Fibroblast of the aortic adventitia (primary cell): Measurements from ENCODE around the gene ILKAP. TPM values are rescaled to one million over a fixed set of nuclear protein-coding genes. Genes with fewer than 3 reads are reported as not detected.

Experiments used
- DNase-seq: peaks from one replicate; pipeline ENCODE4 v3.0.0-alpha.2; 2010; ENCODE audit warnings: low read depth
- H3K4me3 ChIP-seq: 2 replicates; pipeline ENCODE4 v1.5.1; 2011; ENCODE audit warnings: low read depth, mild to moderate bottlenecking, control low read depth, low read length, moderate library complexity
- total RNA-seq: library from RNA; depleted of rRNA; stranded (reverse); fragments of >200 nt; gene quantifications from 2 replicates; pipeline ENCODE4 v1.2.3, GENCODE V29; 2012; ENCODE audit warnings: low replicate concordance
- TF ChIP-seq, protein P1 (sequence below): IDR thresholded peaks from 2 replicates; pipeline ENCODE4 v1.5.1; 2011; ENCODE audit warnings: mild to moderate bottlenecking, low read length, control low read depth, inconsistent platforms; ENCODE audit not compliant: insufficient read depth

ILKAP gene
- total RNA-seq, 1 donor = 19.0 TPM

DNA sequence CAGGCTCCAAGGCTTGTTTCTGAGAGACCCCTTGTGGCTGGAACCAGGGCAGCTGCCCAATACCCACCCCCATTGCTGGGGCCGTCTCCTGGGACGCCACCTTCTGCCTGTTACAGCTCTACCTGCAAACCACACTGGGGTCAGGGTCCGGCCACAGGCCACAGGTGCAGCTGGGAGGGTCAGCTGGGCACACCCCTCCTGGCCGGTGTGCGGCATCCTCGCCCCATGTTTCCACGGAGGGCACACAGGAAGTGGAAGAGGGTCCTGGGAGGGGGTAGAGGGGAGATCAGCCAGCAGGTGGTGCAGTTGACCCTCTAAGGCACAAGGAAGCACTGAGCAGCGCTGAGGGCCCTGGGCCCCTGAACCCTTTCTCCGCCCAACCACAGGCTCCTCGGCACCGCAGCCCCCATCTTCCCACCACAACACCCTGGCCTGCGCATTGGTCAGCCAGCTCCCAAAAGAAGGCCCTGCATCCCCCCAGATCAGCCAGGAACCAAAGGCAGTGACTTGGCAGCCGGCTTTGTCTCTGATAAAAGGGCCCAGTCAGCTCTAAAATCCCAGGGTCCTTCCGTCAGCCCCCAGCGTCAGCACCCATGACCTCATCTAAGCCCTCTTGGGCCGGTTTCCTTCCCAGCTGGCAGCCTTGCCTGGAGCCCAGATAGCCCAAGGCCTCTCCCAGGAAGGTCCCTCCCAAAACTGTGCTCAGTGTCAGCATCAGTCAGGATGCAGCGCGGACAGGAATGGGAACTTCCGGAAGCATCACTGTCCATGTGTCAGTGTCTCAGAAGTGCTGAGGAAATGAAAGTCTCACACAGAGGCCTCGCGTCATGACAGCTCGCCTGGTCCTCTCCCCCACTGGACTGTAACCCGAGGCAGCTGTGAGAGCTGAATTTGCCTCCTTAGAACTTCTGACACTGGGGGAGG, 43.0 kb downstream of the ILKAP start:
- no peak for DNase-seq
- no peak overlapping the region for H3K4me3 ChIP-seq
- TF ChIP-seq, protein P1, sequence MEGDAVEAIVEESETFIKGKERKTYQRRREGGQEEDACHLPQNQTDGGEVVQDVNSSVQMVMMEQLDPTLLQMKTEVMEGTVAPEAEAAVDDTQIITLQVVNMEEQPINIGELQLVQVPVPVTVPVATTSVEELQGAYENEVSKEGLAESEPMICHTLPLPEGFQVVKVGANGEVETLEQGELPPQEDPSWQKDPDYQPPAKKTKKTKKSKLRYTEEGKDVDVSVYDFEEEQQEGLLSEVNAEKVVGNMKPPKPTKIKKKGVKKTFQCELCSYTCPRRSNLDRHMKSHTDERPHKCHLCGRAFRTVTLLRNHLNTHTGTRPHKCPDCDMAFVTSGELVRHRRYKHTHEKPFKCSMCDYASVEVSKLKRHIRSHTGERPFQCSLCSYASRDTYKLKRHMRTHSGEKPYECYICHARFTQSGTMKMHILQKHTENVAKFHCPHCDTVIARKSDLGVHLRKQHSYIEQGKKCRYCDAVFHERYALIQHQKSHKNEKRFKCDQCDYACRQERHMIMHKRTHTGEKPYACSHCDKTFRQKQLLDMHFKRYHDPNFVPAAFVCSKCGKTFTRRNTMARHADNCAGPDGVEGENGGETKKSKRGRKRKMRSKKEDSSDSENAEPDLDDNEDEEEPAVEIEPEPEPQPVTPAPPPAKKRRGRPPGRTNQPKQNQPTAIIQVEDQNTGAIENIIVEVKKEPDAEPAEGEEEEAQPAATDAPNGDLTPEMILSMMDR = no peak

DNA sequence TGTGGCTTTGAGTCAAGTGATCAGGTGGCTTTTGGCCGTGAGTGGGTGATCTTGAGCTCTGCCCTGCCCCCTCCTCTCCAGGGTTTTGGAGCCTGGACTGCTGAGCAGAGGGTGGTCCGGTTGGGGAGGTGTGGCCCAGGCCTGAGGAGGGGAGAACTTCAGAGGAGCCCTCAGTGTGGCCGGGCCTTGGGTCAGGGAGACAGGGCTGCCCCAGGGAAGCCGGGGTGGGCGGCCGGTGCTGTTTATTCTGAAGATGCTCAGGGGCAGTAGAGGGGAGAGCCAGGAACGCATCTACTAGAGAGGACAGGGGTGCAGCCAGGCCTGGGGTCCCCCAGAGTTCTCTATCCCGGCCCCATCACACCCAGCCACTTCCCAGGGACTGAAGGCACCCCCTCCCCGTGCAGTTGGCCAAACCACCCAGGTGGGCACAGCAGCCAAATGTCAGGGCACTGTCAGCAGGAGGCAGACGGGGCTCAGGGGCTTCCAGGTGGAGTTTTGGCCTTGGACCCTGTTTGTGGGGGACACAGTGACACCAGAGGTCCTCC, 43.8 kb downstream of the ILKAP start:
- TF ChIP-seq, protein P1 = no peak
- H3K4me3 ChIP-seq = no peak overlapping the region
- DNase-seq = no peak

DNA sequence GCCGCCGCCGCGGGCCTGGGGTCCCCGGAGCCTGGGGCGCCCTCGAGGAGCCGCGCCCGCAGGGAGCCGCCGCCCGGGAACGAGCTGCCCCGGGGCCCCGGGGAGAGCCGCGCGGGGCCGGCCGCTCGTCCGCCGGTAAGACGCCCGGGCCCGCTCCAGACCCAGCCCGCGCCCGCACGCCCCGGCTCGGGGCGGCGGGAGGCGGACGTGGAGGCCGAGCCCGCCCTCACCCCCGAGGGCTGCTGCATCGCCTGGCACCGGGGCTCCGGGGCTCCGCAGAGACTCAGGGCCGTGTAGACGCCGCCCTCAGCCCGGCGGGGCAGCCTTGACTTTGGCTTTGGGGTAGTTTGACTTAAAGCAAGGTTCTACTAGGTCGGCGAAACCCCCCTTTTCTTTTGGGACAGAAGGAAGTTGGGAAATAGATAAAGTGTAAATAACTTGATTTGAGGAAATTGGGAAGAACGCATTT, 44.4 kb downstream of the ILKAP start:
- TF ChIP-seq, protein P1 = no peak
- peak overlapping the region; percentile 50 for H3K4me3 ChIP-seq
- DNase-seq = no peak

DNA sequence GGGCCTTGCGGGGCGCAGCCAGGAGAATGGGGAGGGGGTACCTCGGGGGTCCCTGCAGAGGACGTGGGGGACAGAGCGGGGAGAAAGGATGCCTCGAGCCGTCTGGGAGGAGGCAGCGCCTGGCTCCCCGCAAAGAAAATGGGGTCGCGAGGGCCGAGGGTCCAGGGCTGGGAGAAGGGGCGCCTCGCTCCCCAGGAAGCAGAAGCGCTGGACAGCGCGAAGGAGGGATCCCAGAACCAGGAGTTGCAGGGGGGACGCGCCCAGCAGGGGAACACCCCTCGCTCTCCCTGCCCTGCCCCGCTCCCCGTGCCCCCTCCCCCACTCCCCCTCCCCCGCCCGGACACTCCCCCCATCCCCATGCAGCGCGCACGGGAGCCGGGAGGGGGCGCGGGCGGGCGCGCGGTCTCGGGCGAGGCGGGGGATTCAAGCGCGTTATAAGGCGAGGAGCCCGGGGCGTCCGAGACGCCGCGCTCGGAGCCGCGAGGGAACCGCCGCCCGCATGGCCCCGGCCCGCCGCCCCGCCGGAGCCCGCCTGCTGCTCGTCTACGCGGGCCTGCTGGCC, 44.9 kb downstream of the ILKAP start, which contains the start of gene ERFE:
ERFE (plus strand) TSS at position 462 of the 562 bp plus-strand sequence; CDS start at position 500, 38 bp downstream.
- peak within 1 kb of the TSS; percentile 50 for H3K4me3 ChIP-seq
- DNase-seq = no peak
- TF ChIP-seq, protein P1 = peak; percentile 49

DNA sequence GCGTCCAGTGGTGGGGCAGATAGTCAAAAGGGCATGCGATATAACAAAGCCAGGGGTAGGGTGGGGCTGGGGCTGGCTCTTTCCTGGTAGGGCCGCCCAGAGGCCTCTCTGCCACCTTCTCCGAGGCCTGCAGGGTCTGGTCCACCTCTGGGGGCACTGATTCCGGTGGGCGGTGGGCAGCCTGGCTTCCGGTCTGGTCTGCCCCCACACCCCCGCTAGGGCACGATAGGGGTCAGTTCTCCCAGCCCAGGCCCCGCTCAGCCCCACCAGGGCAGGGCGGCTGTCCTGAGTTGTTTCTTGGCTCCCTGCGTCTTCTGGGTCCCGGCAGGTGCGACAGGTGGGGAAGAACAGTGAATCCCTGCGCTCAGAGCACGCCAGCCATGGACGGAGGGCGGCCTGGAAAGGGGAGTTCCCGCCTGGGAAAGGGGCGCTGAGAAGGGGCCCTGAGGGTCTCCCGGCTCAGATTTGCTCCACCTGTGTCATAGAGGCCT, 45.4 kb downstream of the ILKAP start:
- H3K4me3 ChIP-seq = no peak overlapping the region
- TF ChIP-seq, protein P1 = no peak
- DNase-seq = no peak

DNA sequence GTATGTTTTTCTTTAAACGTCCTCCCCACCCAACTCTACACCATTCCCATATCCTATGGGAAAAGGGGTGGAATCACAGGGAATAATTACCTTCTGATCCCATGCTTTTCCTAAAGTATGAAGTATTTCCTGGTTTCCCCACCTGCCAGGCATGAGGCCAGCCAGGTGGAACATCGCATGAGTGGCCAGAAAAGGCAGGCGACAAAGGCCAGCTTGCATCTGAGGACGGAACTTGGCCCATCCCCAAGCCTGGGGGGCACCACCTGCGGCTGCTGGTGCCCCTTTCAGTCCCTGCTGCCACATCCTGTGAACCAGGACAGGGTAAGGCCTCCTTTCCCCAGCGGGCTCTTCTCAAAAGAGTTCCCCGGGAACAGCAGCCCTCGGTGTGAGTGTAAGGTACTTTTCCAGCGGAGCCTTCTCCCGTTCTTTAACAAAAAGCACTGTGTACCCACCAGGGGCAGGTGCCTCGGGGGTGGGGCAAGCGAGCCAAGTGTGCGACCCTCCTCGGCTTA, 45.9 kb downstream of the ILKAP start:
- TF ChIP-seq, protein P1 = no peak
- DNase-seq = no peak
- H3K4me3 ChIP-seq = no peak overlapping the region
